ENCODE data around the gene TP53RK. TPM values are rescaled to one million over a fixed set of nuclear protein-coding genes. Genes with fewer than 3 reads are reported as not detected.
A peak's percentile ranks its signal among the peaks of the same experiment; 100 is the strongest.

Gene TP53RK
- polyA plus RNA-seq, 1 of the 3 experiments (the other 2 are of a cell fraction), result 5.5 TPM

DNA sequence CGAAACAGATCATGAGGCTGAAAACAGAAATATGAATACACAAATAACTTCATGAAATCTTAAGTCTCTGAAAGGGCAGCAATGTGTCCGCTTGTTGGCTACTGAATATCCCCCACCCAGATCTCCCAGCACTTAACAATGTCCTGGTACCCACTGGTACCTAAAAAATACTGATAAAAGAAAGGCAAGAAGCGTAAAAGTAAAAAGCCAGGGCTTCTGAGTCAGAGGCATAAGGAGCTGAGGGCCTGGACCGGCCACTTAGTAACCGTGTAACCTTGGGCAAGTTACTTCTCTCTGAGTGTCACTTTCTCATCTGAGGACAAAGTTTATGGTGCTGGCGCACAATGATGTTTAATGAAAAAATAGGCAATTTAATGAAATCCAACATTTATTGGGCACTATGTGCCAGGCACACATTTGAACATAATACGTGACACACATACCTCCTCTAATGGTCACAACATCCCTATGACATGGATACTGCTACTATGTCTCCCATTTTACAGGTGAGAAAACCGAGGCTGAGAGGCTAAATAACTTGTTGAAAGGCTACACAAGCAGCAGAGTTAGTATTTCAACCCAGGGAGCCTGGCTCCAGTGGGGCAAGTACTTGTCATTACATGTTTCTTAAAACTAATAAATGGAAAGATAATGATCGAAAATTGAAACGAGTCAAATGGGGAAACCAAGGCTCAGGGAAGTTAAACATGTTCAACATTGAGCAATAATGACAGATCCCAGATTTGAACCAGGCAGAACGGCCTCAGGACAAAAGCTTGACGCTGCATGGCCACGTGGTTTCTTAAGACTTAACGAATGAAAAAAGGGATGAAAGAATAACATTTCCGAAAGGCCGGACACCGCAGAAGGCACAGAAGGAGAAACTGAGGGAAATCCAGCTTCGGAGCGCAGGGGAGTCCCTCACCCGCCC, 828 bp downstream of the TP53RK start (continued):
- TF ChIP-seq NRF1 (IDR thresholded peaks at IDR 0.05; ENCODE audit: low read depth, low read length) (no peak), FOXM1 (IDR thresholded peaks at IDR 0.05; ENCODE audit: low read depth) (no peak), FOXJ3 (CRISPR knock-in tag; IDR thresholded peaks at IDR 0.05) (no peak)
- TF ChIP-seq, protein P1, sequence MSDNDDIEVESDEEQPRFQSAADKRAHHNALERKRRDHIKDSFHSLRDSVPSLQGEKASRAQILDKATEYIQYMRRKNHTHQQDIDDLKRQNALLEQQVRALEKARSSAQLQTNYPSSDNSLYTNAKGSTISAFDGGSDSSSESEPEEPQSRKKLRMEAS (IDR thresholded peaks at IDR 0.05; ENCODE audit: low read depth), result peak; percentile 60; the same call in 1 of the 2 replicates

DNA sequence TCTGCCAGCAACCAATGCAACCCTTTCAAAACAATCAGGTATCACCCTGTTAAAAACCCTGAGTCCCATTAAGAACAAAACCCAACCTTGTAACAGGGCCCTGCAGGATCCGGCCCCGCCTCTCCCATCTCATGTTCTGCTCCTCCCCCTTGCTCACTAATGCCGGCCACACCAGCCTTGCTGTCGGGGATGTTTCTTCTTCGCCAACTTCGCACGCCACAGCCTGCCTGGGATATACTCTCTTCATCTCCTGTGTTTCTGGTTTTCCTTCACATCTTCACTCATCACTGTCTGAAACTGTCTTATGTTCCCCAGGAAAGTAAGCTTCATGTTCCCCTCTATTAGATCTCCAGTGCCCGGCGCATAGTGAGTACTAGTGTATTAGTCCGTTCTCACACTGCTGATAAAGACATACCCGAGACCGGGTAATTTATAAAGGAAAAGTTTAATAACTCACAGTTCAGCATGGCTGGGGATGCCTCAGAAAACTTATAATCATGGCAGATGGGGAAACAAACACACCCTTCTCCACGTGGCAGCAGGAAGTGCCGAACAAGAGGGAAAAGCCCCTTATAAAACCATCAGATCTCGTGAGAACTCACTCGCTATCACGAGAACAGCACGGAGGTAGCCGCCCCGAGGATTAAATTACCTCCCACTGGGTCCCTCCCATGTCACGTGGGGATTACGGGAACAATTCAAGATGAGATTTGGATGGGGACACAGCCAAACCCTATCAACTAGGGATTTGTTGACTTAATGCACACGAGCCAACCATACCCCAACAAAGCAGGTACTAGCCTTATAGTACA, 5.1 kb downstream of the TP53RK start:
- Histone ChIP-seq H2AFZ (ENCODE audit: low read depth) (no peak overlapping the region), H3K9me2 (no peaks in the 10 kb centered on the region), H3K79me2 (ENCODE audit: insufficient read depth) (peaks cover 58% of the 10 kb centered on the region), H4K20me1 (ENCODE audit: insufficient read depth) (0 out of 2 replicates have a peak, but pooled peaks cover 24% of the 10 kb centered on the region), H3K27me3 (ENCODE audit: insufficient read depth) (no peaks in the 10 kb centered on the region), H3K4me1 (ENCODE audit: control insufficient read depth in 1 of 2, insufficient read depth in 2 of 2, low read depth in 1 of 2, low read length in 1 of 2) (peaks cover 4 to 14% of the 10 kb centered on the region in 2 experiments; a peak in 3 of 4 replicates), H3K9ac (no peak overlapping the region), H3K36me3 (replicated peaks in 1 of 2; ENCODE audit: control insufficient read depth in 1 of 2, insufficient read depth in 2 of 2, low read length in 1 of 2) (peaks cover 17 to 30% of the 10 kb centered on the region in 2 experiments), H3F3A (replicated peaks; ENCODE audit: insufficient read depth) (no peaks in the 10 kb centered on the region), H3K4me2 (no peak overlapping the region), H3K27ac (ENCODE audit: low read depth in 2 of 2, low read length in 1 of 2) (no peak overlapping the region), H3K4me3 (ENCODE audit: low read depth in 2 of 2, low read length in 1 of 2) (no peak overlapping the region), H3K9me3 (no peaks in the 10 kb centered on the region)
- 93% methylated on average over 23 of the region's 23 CpGs for WGBS (ENCODE audit: low lambda C conversion rate)
- TF ChIP-seq EZH2phosphoT487 (IDR thresholded peaks at IDR 0.05; ENCODE audit: borderline replicate concordance, low read depth) (no peak), YY1 (IDR thresholded peaks at IDR 0.05; ENCODE audit: low read depth) (no peak)
- TF ChIP-seq, protein P2, sequence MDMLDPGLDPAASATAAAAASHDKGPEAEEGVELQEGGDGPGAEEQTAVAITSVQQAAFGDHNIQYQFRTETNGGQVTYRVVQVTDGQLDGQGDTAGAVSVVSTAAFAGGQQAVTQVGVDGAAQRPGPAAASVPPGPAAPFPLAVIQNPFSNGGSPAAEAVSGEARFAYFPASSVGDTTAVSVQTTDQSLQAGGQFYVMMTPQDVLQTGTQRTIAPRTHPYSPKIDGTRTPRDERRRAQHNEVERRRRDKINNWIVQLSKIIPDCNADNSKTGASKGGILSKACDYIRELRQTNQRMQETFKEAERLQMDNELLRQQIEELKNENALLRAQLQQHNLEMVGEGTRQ (IDR thresholded peaks at IDR 0.05; ENCODE audit: borderline replicate concordance, low read depth, low read length), result no peak
- TF ChIP-seq, protein P3, sequence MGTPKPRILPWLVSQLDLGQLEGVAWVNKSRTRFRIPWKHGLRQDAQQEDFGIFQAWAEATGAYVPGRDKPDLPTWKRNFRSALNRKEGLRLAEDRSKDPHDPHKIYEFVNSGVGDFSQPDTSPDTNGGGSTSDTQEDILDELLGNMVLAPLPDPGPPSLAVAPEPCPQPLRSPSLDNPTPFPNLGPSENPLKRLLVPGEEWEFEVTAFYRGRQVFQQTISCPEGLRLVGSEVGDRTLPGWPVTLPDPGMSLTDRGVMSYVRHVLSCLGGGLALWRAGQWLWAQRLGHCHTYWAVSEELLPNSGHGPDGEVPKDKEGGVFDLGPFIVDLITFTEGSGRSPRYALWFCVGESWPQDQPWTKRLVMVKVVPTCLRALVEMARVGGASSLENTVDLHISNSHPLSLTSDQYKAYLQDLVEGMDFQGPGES (IDR thresholded peaks at IDR 0.05; ENCODE audit: low read depth, low read length), result no peak
- DNase-seq, result no peak
- POLR2A ChIA-PET, result no interaction called here
- CTCF ChIA-PET, result interaction anchor here (1.2 to 6.4 kb wide), 4 partner anchors 13 to 161 kb away, joined by 3 to 116 read pairs (median 52); no protein-coding TSS in a partner anchor

DNA sequence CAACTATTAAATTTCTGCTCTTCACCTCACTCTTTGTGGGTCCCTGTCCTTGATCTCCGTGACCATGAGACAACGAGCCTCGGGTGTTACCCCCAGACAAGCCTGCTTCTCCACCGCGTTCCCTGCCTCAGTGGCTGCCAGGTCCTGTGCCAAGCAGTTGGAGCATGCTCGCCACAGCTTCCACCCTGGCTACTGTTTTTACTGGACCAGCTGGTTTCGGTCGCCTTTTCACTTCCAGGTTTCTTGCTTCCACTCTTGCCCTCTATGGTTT, 5.6 kb downstream of the TP53RK start:
- Histone ChIP-seq H3K27ac (ENCODE audit: low read depth in 2 of 2, low read length in 1 of 2) (no peak overlapping the region), H3K9me3 (no peaks in the 10 kb centered on the region), H3K4me1 (ENCODE audit: control insufficient read depth in 1 of 2, insufficient read depth in 2 of 2, low read depth in 1 of 2, low read length in 1 of 2) (peaks cover 4 to 14% of the 10 kb centered on the region in 2 experiments; a peak in 3 of 4 replicates), H3K79me2 (ENCODE audit: insufficient read depth) (peaks cover 55% of the 10 kb centered on the region), H3K4me3 (ENCODE audit: low read depth in 2 of 2, low read length in 1 of 2) (no peak overlapping the region), H3K4me2 (no peak overlapping the region), H3K9ac (no peak overlapping the region), H3F3A (replicated peaks; ENCODE audit: insufficient read depth) (no peaks in the 10 kb centered on the region), H3K36me3 (replicated peaks in 1 of 2; ENCODE audit: control insufficient read depth in 1 of 2, insufficient read depth in 2 of 2, low read length in 1 of 2) (peaks cover 17 to 30% of the 10 kb centered on the region in 2 experiments), H2AFZ (ENCODE audit: low read depth) (no peak overlapping the region), H3K9me2 (no peaks in the 10 kb centered on the region), H3K27me3 (ENCODE audit: insufficient read depth) (no peaks in the 10 kb centered on the region), H4K20me1 (ENCODE audit: insufficient read depth) (0 out of 2 replicates have a peak, but pooled peaks cover 24% of the 10 kb centered on the region)
- DNase-seq, result no peak
- ChIA-PET CTCF (interaction anchor here (0.9 to 6.4 kb wide), 6 partner anchors 12 to 160 kb away, joined by 3 to 116 read pairs (median 4); no protein-coding TSS in a partner anchor), POLR2A (no interaction called here)
- 96% methylated on average over 8 of the region's 8 CpGs for WGBS (ENCODE audit: low lambda C conversion rate)
- TF ChIP-seq GABPA (IDR thresholded peaks at IDR 0.05; ENCODE audit: low read depth) (no peak), RAD21 (IDR thresholded peaks at IDR 0.05; ENCODE audit: low read length) (no peak), FOXM1 (IDR thresholded peaks at IDR 0.05; ENCODE audit: low read depth) (no peak)
- TF ChIP-seq, protein P4, sequence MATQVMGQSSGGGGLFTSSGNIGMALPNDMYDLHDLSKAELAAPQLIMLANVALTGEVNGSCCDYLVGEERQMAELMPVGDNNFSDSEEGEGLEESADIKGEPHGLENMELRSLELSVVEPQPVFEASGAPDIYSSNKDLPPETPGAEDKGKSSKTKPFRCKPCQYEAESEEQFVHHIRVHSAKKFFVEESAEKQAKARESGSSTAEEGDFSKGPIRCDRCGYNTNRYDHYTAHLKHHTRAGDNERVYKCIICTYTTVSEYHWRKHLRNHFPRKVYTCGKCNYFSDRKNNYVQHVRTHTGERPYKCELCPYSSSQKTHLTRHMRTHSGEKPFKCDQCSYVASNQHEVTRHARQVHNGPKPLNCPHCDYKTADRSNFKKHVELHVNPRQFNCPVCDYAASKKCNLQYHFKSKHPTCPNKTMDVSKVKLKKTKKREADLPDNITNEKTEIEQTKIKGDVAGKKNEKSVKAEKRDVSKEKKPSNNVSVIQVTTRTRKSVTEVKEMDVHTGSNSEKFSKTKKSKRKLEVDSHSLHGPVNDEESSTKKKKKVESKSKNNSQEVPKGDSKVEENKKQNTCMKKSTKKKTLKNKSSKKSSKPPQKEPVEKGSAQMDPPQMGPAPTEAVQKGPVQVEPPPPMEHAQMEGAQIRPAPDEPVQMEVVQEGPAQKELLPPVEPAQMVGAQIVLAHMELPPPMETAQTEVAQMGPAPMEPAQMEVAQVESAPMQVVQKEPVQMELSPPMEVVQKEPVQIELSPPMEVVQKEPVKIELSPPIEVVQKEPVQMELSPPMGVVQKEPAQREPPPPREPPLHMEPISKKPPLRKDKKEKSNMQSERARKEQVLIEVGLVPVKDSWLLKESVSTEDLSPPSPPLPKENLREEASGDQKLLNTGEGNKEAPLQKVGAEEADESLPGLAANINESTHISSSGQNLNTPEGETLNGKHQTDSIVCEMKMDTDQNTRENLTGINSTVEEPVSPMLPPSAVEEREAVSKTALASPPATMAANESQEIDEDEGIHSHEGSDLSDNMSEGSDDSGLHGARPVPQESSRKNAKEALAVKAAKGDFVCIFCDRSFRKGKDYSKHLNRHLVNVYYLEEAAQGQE (IDR thresholded peaks at IDR 0.05; ENCODE audit: low read depth, low read length), result no peak
- TF ChIP-seq, protein P3 (IDR thresholded peaks at IDR 0.05; ENCODE audit: low read depth, low read length), result no peak
- TF ChIP-seq, protein P1 (IDR thresholded peaks at IDR 0.05; ENCODE audit: low read depth), result no peak
- TF ChIP-seq, protein P5, sequence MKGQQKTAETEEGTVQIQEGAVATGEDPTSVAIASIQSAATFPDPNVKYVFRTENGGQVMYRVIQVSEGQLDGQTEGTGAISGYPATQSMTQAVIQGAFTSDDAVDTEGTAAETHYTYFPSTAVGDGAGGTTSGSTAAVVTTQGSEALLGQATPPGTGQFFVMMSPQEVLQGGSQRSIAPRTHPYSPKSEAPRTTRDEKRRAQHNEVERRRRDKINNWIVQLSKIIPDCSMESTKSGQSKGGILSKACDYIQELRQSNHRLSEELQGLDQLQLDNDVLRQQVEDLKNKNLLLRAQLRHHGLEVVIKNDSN (IDR thresholded peaks at IDR 0.05; ENCODE audit: borderline replicate concordance, low read depth), result no peak
